GM12872 (cell line): ENCODE data around the gene CYP2A13.

Experiments used
- CTCF ChIP-seq: IDR thresholded peaks from 3 replicates; pipeline ENCODE4 v1.5.1; 2011; ENCODE audit warnings: low read depth, mild to moderate bottlenecking, low read length, moderate library complexity; ENCODE audit not compliant: insufficient read depth

CYP2A13 gene

GRCh38 chr19:41089959-41090358 is 1.7 kb downstream of the CYP2A13 start:
- no peak for TF ChIP-seq CTCF

- TF ChIP-seq CTCF: no peak
Measured at GRCh38 chr19:41095703-41096102, 7.5 kb downstream of the CYP2A13 start.

DNA sequence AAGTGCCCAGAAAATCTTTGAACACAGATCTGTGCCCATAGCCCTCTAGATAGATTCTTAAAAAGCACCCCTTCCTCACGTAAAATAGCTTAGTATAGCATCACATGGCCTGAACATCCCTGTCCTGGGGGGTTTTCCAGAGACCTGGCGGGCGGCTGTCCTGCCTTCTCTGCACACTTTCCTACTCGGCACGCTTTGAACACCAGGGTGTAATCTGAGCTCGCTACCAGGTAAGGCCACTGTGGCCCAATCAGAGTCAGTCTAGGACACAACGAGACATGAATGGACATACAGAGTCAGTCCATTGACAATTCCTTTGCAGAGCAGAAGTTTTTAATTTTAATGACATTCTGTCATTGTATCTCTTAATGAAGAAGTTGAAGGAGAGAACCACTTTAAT is 8.1 kb downstream of the CYP2A13 start:
- TF ChIP-seq CTCF: no peak

DNA sequence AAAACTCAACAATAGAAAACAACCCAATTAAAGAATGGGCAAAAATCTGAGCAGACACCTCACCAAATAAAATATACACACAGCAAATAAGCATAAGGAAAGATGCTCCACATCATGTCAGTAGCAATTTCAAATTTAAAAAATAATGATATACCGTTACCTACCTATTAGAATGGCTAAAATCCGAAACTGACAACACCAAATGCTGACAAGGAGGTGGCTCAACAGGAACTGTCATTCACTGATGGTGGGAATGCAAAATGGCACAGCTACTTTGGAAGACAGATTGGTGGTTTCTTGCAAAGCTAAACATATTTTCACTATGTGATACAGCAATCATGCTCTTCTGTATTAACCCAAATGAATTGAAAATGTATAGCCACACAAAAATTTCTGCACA is 9.1 kb downstream of the CYP2A13 start:
- no peak for TF ChIP-seq CTCF

DNA sequence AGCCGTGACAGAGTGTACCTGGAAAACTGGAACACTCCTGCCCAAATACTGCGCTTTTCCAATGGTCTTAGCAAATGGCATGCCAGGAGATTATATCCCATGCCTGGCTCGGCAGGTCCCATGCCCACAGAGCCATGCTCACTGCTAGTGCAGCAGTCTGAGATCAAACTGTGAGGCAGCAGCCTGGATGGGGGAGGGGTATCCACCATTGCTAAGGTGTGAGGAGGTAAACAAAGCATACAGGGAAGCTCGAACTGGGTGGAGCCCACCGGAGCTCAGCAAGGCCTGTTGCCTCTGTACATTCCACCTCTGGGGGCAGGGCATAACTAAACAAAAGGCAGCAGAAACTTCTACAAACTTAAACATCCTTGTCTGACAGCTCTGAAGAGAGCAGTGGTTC is 10.5 kb downstream of the CYP2A13 start:
- no peak for TF ChIP-seq CTCF

DNA sequence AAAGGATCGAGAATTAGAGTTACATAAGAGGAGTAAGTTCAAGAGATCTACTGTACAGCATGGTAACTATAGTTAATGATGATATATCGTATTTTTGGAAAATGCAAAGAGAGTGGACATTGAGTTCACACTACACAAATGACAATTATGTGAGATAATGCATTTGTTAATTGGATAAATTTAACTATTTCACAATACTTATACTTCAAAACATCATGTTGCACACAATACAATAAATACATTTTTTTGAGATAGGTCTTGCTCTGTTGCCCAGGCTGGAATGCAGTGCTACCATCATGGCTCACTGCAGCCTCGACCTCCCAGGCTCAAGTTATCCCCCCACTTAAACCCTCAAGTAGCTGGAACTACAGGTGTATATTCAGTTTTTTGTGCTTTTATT is 17.9 kb downstream of the CYP2A13 start:
- no peak for TF ChIP-seq CTCF

GRCh38 chr19:41111296-41111695 is 23.0 kb downstream of the CYP2A13 start:
- no peak for TF ChIP-seq CTCF
